Measurements from ENCODE around the gene MUC22.

DNA sequence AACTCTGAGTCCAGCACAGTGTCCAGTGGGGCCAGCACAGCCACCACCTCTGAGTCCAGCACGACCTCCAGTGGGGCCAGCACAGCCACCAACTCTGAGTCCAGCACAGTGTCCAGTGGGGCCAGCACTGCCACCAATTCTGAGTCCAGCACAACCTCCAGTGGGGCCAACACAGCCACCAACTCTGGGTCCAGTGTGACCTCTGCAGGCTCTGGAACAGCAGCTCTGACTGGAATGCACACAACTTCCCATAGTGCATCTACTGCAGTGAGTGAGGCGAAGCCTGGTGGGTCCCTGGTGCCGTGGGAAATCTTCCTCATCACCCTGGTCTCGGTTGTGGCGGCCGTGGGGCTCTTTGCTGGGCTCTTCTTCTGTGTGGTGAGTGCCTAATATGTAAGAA lies 23.0 kb upstream of the MUC22 start:
- TF ChIP-seq, protein P1, sequence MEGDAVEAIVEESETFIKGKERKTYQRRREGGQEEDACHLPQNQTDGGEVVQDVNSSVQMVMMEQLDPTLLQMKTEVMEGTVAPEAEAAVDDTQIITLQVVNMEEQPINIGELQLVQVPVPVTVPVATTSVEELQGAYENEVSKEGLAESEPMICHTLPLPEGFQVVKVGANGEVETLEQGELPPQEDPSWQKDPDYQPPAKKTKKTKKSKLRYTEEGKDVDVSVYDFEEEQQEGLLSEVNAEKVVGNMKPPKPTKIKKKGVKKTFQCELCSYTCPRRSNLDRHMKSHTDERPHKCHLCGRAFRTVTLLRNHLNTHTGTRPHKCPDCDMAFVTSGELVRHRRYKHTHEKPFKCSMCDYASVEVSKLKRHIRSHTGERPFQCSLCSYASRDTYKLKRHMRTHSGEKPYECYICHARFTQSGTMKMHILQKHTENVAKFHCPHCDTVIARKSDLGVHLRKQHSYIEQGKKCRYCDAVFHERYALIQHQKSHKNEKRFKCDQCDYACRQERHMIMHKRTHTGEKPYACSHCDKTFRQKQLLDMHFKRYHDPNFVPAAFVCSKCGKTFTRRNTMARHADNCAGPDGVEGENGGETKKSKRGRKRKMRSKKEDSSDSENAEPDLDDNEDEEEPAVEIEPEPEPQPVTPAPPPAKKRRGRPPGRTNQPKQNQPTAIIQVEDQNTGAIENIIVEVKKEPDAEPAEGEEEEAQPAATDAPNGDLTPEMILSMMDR (IDR thresholded peaks at IDR 0.05): no peak
- no peak for TF ChIP-seq POLR2A (IDR thresholded peaks at IDR 0.05)

All from Peyer's patch (tissue), 4 donors.